DMS53 treated with DMSO at 0.1 percent for 48 hours (cell line): Measurements from ENCODE around the gene PRDM7.

Experiments used
- DNase-seq: peaks from one replicate; lab custom pipeline; 2025; ENCODE audit not compliant: unreplicated experiment; lab: John Stamatoyannopoulos, UW

PRDM7 gene

GRCh38 chr16:90037276-90037675, 39.9 kb downstream of the PRDM7 start:
- DNase-seq: no peak

GRCh38 chr16:90035902-90036301, 41.2 kb downstream of the PRDM7 start:
- no peak for DNase-seq

GRCh38 chr16:90034504-90034903, 42.6 kb downstream of the PRDM7 start:
- no peak for DNase-seq

- no peak for DNase-seq
Observed at GRCh38 chr16:90033387-90033786, 43.7 kb downstream of the PRDM7 start.

- DNase-seq: no peak
Observed at GRCh38 chr16:90032674-90033331, 44.3 kb downstream of the PRDM7 start.

- no peak for DNase-seq
Observed at GRCh38 chr16:90031931-90032673, 45.0 kb downstream of the PRDM7 start.

- DNase-seq: no peak
Observed at GRCh38 chr16:90031186-90031930, 45.8 kb downstream of the PRDM7 start.

- DNase-seq: no peak
Observed at GRCh38 chr16:90028985-90029384, 48.1 kb downstream of the PRDM7 start.

GRCh38 chr16:90027611-90028010, 49.5 kb downstream of the PRDM7 start:
- no peak for DNase-seq

- no peak for DNase-seq
Observed at GRCh38 chr16:90026135-90026534, 51.0 kb downstream of the PRDM7 start.

- DNase-seq: no peak
Observed at GRCh38 chr16:90023078-90023447, 54.1 kb downstream of the PRDM7 start.

GRCh38 chr16:90022209-90023077, 54.7 kb downstream of the PRDM7 start:
- DNase-seq: peak; percentile 71

GRCh38 chr16:90020838-90021382, 56.2 kb downstream of the PRDM7 start:
- no peak for DNase-seq

GRCh38 chr16:90020260-90020837, 56.8 kb downstream of the PRDM7 start:
- DNase-seq: peak; percentile 44

- peak; percentile 44 for DNase-seq
Observed at GRCh38 chr16:90019543-90020259, 57.4 kb downstream of the PRDM7 start.

- DNase-seq: peak; percentile 6
Observed at GRCh38 chr16:90018652-90019542, 58.2 kb downstream of the PRDM7 start, which contains the start of gene DBNDD1. Gene DBNDD1 (minus strand): TSS chr16:90019456. CDS start chr16:90019341, 115 bp downstream.

GRCh38 chr16:90018297-90018651, 58.9 kb downstream of the PRDM7 start:
- DNase-seq: no peak

GRCh38 chr16:90016339-90016950, 60.7 kb downstream of the PRDM7 start:
- DNase-seq: no peak
